Brain microvascular endothelial cell (primary cell): ENCODE measurements around the gene SHISA8.

Experiments
- DNase-seq: peaks from one replicate; pipeline ENCODE4 v3.0.0-alpha.2; 2020
- H3K27ac ChIP-seq: fragments of 250-450 bp; sonication (Bioruptor Pico); 2 replicates; pipeline ENCODE4 v1.5.1; 2020; ENCODE audit warnings: mild to moderate bottlenecking, moderate library complexity
- H3K27me3 ChIP-seq: fragments of 250-450 bp; sonication (Bioruptor Pico); replicated peaks from 2 replicates; pipeline ENCODE4 v1.5.1; 2020; ENCODE audit warnings: mild to moderate bottlenecking
- H3K36me3 ChIP-seq: fragments of 250-450 bp; sonication (Bioruptor Pico); replicated peaks from 2 replicates; pipeline ENCODE4 v1.5.1; 2020; ENCODE audit warnings: mild to moderate bottlenecking
- H3K4me3 ChIP-seq: 2 replicates; pipeline ENCODE4 v1.5.1; 2011; ENCODE audit warnings: low read depth, mild to moderate bottlenecking, control low read depth, low read length, moderate library complexity
- in situ Hi-C: cut with HindIII; loops from 2 replicates; pipeline ENCODE4 v1.10.0; 2017; ENCODE audit warnings: low sequenced_read_pairs, low pct_ligation_motif_present
- TF ChIP-seq, protein P1 (sequence below): IDR thresholded peaks from 2 replicates; pipeline ENCODE4 v1.5.1; 2011; ENCODE audit warnings: low read depth, mild to moderate bottlenecking, moderate library complexity, low read length, control low read depth, inconsistent platforms; ENCODE audit errors: missing control alignments

SHISA8 gene

DNA sequence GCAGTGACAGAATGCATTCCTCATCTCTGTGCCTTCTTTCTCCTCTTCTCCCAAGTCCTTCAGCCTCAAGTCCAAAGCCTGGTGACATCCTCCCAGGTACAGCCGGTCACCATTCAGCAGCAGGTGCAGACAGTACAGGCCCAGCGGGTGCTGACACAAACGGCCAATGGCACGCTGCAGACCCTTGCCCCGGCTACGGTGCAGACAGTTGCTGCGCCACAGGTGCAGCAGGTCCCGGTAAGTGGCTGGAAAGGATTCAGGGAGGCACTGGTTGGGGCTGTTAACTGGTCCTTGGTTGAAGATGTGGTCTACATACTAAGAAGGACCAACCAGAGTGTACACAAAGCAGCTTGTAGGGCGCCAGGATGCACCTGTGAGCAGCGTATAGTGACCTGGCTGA, 46.3 kb downstream of the SHISA8 start:
- in situ Hi-C loops, result no loop called here
- TF ChIP-seq, protein P1, sequence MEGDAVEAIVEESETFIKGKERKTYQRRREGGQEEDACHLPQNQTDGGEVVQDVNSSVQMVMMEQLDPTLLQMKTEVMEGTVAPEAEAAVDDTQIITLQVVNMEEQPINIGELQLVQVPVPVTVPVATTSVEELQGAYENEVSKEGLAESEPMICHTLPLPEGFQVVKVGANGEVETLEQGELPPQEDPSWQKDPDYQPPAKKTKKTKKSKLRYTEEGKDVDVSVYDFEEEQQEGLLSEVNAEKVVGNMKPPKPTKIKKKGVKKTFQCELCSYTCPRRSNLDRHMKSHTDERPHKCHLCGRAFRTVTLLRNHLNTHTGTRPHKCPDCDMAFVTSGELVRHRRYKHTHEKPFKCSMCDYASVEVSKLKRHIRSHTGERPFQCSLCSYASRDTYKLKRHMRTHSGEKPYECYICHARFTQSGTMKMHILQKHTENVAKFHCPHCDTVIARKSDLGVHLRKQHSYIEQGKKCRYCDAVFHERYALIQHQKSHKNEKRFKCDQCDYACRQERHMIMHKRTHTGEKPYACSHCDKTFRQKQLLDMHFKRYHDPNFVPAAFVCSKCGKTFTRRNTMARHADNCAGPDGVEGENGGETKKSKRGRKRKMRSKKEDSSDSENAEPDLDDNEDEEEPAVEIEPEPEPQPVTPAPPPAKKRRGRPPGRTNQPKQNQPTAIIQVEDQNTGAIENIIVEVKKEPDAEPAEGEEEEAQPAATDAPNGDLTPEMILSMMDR, result no peak
- Histone ChIP-seq H3K36me3 (peaks cover 39% of the 10 kb centered on the region), H3K27ac (no peak overlapping the region), H3K27me3 (no peaks in the 10 kb centered on the region), H3K4me3 (no peak overlapping the region)
- no peak for DNase-seq

DNA sequence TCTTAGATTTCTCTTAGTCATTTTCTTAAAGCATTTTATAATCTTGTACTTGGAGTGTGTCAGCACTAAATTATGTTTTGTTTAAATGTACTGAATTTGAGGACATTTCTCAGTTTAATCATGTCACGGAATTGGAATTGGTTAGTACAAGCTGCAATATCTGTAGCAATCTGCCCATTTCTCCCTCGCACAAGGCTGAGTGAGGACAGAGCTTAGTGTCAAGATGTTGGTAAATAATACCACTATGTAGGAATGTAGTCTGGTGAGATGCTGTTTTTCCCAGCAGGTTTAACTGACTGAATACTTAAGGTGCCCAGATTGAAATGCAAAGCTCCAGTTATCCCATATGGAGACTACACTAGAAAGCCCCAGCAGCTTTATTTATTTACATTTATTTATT, 51.4 kb downstream of the SHISA8 start:
- Histone ChIP-seq H3K27ac (no peak overlapping the region), H3K27me3 (no peaks in the 10 kb centered on the region), H3K36me3 (peaks cover 14% of the 10 kb centered on the region), H3K4me3 (no peak overlapping the region)
- no peak for DNase-seq
- TF ChIP-seq, protein P1, result no peak
- in situ Hi-C loops, result no loop called here

DNA sequence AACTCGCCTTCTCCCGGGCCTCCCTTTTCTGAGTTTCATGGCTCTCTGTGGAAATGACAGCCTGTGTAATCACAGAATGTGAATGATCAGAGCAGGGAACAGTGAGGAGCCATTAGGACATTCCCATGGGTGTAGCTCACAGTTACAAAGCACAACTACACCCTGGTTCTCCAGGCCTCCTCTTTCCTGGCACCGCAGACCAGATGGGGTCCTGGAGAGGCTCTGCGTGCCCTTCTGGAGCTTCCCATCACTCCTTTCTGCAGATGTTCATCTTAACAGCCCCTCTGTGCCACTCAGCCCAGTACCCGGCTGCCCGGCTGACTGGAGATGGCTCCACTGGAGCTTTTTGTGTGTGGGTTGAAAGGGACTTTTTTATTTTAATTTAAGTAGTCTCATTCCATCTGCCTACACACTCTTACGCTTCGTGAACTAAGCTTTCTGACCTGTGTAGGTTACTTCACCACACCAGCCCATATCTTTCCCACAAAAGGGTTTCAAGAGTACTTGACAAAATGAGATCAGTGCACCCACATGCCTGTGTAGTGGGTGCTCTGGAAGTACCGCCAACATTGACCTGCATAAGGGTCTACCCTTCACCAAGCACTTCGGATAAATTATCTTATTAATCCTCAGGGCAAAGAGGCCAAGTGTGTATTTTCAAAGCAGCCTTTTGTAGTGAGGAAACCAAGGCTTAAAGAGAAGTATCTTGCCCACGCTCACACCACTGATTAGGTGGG, 52.2 kb downstream of the SHISA8 start:
- Histone ChIP-seq H3K4me3 (no peak overlapping the region), H3K27ac (peak overlapping the region; percentile 18), H3K27me3 (no peaks in the 10 kb centered on the region), H3K36me3 (peaks cover 8% of the 10 kb centered on the region)
- TF ChIP-seq, protein P1, result no peak
- in situ Hi-C loops, result no loop called here
- DNase-seq, result no peak

DNA sequence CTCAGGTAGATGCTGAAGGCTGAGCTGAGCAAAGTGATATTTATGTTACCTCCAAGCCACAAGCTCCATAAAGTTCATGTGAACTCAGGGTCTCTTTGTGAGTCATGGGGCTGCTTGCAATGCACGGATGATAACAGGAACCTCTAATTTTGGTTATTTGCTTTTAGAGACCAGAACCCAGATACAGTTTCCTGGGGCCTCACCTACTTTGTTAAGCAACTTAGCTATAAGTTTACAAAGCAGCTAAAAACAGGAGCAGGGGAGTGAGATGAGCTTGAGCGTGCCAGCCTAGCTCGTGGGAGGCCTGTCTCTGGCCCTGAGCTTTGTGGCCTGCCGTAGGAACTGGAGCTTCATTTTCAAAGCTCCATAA, 52.7 kb downstream of the SHISA8 start:
- Histone ChIP-seq H3K27me3 (no peaks in the 10 kb centered on the region), H3K4me3 (no peak overlapping the region)

More for the DNA sequence above, 52.7 kb downstream of the SHISA8 start:
- in situ Hi-C loops, result no loop called here
- peak overlapping the region; percentile 18 for H3K27ac ChIP-seq
- TF ChIP-seq, protein P1, result no peak
- DNase-seq, result no peak
- H3K36me3 ChIP-seq, result peaks cover 4% of the 10 kb centered on the region
